HFF-Myc (cell line): ENCODE results near the gene ESPNL.

Experiments
- DNase-seq: peaks from one replicate; pipeline ENCODE4 v3.0.0-alpha.2; 2011; ENCODE audit warnings: low read depth; ENCODE audit errors: extremely low read depth
- H3K4me3 ChIP-seq: replicated peaks from 2 replicates; pipeline ENCODE4 v1.5.1; 2011; ENCODE audit warnings: low read depth, mild to moderate bottlenecking, control low read depth, low read length
- CTCF ChIP-seq: IDR thresholded peaks from 2 replicates; pipeline ENCODE4 v1.5.1; 2012; ENCODE audit warnings: mild to moderate bottlenecking, low read depth, low read length, control low read depth; ENCODE audit errors: missing control alignments

The ESPNL gene

GRCh38 chr2:238127165-238128060, 27.3 kb downstream of the ESPNL start:
- no peak for TF ChIP-seq CTCF
- no peak overlapping the region for H3K4me3 ChIP-seq
- no peak for DNase-seq

- no peak for TF ChIP-seq CTCF
- no peak overlapping the region for H3K4me3 ChIP-seq
- DNase-seq: no peak
Observed at GRCh38 chr2:238128061-238128440, 27.9 kb downstream of the ESPNL start.

GRCh38 chr2:238128534-238129001, 28.4 kb downstream of the ESPNL start:
- no peak for DNase-seq
- TF ChIP-seq CTCF: no peak
- no peak overlapping the region for H3K4me3 ChIP-seq

GRCh38 chr2:238129166-238130010, 29.2 kb downstream of the ESPNL start:
- DNase-seq: no peak
- no peak overlapping the region for H3K4me3 ChIP-seq
- TF ChIP-seq CTCF: no peak

GRCh38 chr2:238130111-238130695, 30.1 kb downstream of the ESPNL start:
- H3K4me3 ChIP-seq: no peak overlapping the region
- no peak for TF ChIP-seq CTCF
- no peak for DNase-seq

- DNase-seq: no peak
- TF ChIP-seq CTCF: no peak
- H3K4me3 ChIP-seq: no peak overlapping the region
Observed at GRCh38 chr2:238130696-238131628, 30.8 kb downstream of the ESPNL start.
